Lower lobe of right lung (tissue), 2 donors: ENCODE measurements around the gene CYP46A1. TPM values are rescaled to one million over a fixed set of nuclear protein-coding genes. Genes with fewer than 3 reads are reported as not detected.

ENCODE experiments used
- ATAC-seq, 2 donors: fragments of 200-7000 bp; cut with Tn5 transposase; one replicate each; pipeline ENCODE4 v1.9.1; 2020 to 2022; ENCODE audit warnings: mild to moderate bottlenecking in 2 of 2, moderate library complexity in 2 of 2
- DNase-seq: peaks from one replicate; pipeline ENCODE4 v3.0.0-alpha.2; 2020
- H3K27ac ChIP-seq: fragments of 200-600 bp; one replicate; pipeline ENCODE4 v1.8.0; 2022
- H3K27me3 ChIP-seq: fragments of 200-600 bp; one replicate; pipeline ENCODE4 v1.8.0; 2022; ENCODE audit warnings: low read depth
- H3K36me3 ChIP-seq: fragments of 200-600 bp; one replicate; pipeline ENCODE4 v1.8.0; 2022; ENCODE audit warnings: mild to moderate bottlenecking
- H3K4me1 ChIP-seq: fragments of 200-600 bp; one replicate; pipeline ENCODE4 v1.8.0; 2022
- H3K4me3 ChIP-seq: fragments of 200-600 bp; one replicate; pipeline ENCODE4 v1.8.0; 2022; ENCODE audit warnings: mild to moderate bottlenecking
- H3K9me3 ChIP-seq: fragments of 200-600 bp; one replicate; pipeline ENCODE4 v1.8.0; 2022
- intact Hi-C: fragments of 100-400 bp; cut with DNase I; formaldehyde crosslinking; loops from one replicate; pipeline ENCODE4 v1.11.0; 2022
- total RNA-seq: library from RNA; stranded (reverse); fragmentation: NEBNext Ultra II Directional; extraction: Animal tissue kit (Norgen Biotek cat#: 25700); gene quantifications from one replicate; pipeline ENCODE4 v1.2.1, GENCODE V29; 2021
- TF ChIP-seq, protein P1 (sequence below): fragments of 200-600 bp; IDR thresholded peaks from one replicate; pipeline ENCODE4 v1.8.0; 2022; ENCODE audit warnings: antibody characterized with exemption, mild to moderate bottlenecking
- donor health status: DM: no; HTN: yes; CAD: no; lungs with severe emphysema.

Gene CYP46A1
- total RNA-seq, 1 donor from 2014 or later = 0.62 TPM

- H3K9me3 ChIP-seq = no peaks in the 10 kb centered on the region
- ATAC-seq (no peak), DNase-seq (no peak)
- TF ChIP-seq, protein P1, sequence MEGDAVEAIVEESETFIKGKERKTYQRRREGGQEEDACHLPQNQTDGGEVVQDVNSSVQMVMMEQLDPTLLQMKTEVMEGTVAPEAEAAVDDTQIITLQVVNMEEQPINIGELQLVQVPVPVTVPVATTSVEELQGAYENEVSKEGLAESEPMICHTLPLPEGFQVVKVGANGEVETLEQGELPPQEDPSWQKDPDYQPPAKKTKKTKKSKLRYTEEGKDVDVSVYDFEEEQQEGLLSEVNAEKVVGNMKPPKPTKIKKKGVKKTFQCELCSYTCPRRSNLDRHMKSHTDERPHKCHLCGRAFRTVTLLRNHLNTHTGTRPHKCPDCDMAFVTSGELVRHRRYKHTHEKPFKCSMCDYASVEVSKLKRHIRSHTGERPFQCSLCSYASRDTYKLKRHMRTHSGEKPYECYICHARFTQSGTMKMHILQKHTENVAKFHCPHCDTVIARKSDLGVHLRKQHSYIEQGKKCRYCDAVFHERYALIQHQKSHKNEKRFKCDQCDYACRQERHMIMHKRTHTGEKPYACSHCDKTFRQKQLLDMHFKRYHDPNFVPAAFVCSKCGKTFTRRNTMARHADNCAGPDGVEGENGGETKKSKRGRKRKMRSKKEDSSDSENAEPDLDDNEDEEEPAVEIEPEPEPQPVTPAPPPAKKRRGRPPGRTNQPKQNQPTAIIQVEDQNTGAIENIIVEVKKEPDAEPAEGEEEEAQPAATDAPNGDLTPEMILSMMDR = no peak
- no peaks in the 10 kb centered on the region for H3K27me3 ChIP-seq
- H3K36me3 ChIP-seq = no peaks in the 10 kb centered on the region
- H3K4me3 ChIP-seq = no peak overlapping the region
- H3K27ac ChIP-seq = no peak overlapping the region
- no peaks in the 10 kb centered on the region for H3K4me1 ChIP-seq
- intact Hi-C loops = no loop called here
These were observed 34.7 kb downstream of the CYP46A1 start for GRCh38 chr14:99718811-99719192.

GRCh38 chr14:99720941-99721791, 37.1 kb downstream of the CYP46A1 start:
- H3K4me3 ChIP-seq = no peak overlapping the region
- H3K9me3 ChIP-seq = no peaks in the 10 kb centered on the region
- TF ChIP-seq, protein P1 = no peak
- no peak overlapping the region for H3K27ac ChIP-seq
- no peaks in the 10 kb centered on the region for H3K36me3 ChIP-seq
- intact Hi-C loops = no loop called here
- no peaks in the 10 kb centered on the region for H3K27me3 ChIP-seq
- DNase-seq (peak; percentile 14), ATAC-seq (no peak)
- H3K4me1 ChIP-seq = no peaks in the 10 kb centered on the region

GRCh38 chr14:99721792-99722516, 37.9 kb downstream of the CYP46A1 start:
- intact Hi-C loops = no loop called here
- no peak for ATAC-seq
- Histone ChIP-seq H3K27me3 (peaks cover 2% of the 10 kb centered on the region), H3K4me1 (no peaks in the 10 kb centered on the region), H3K36me3 (no peaks in the 10 kb centered on the region), H3K27ac (no peak overlapping the region), H3K4me3 (no peak overlapping the region), H3K9me3 (no peaks in the 10 kb centered on the region)
- TF ChIP-seq, protein P1 = no peak
- peak; percentile 19 for DNase-seq

DNA sequence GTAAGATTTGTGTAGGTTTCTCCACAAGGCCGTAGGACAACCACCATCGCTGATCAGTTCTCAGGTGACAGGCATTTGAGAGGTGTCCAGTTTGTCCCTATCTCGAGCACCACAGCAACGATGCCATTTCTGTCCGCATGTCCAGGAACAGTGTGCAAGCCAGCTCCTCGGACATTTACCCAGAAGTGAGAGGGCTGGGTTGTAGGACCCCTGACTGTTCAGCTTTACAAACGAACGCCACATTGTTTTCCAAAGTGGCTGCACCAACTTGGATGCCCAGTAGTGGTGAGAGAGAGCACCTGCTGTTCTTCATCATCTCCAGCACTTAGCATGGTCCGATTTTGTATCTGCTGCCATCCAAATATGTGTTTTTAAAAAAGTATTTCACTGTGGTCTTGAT, 38.6 kb downstream of the CYP46A1 start:
- Histone ChIP-seq H3K9me3 (no peaks in the 10 kb centered on the region), H3K27ac (no peak overlapping the region), H3K36me3 (no peaks in the 10 kb centered on the region), H3K4me1 (no peaks in the 10 kb centered on the region), H3K27me3 (peaks cover 8% of the 10 kb centered on the region), H3K4me3 (no peak overlapping the region)
- TF ChIP-seq, protein P1 = no peak
- DNase-seq (no peak), ATAC-seq (no peak)
- intact Hi-C loops = no loop called here

DNA sequence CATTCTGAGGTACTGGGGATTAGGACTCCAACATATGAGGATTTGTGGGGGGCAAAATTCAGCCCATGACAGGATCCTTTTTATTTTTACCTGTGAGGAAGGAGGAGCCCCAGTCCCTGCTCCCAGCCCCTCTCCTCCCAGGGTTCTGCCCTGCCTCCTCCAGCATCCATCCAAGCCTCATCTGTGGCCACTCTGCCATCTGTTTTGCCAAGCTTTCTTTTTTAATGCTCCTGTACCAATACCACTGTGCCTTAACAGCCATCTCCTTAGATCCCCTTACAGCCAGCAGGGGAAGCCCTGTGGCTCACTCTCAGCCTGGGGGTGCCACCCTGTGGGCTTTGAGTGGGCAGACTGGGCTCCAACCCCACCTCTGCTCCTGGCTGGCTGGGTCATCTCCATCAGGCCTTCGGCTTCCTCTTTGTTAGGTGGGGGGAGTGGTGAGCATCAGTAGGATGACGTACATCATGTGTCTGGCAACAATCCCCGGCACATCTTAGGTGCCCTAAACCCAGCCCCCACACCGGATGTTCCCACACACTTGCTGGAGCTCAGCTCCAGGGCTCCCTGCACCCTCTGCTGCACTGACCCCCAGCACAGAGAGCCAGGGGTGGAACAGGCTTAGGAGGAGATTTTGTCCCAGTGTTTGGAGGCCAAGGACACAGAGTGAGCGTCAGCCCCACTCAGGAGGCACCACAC, 40.2 kb downstream of the CYP46A1 start:
- Histone ChIP-seq H3K4me1 (no peaks in the 10 kb centered on the region), H3K9me3 (no peaks in the 10 kb centered on the region), H3K4me3 (no peak overlapping the region), H3K27me3 (peaks cover 8% of the 10 kb centered on the region), H3K36me3 (no peaks in the 10 kb centered on the region), H3K27ac (no peak overlapping the region)
- TF ChIP-seq, protein P1 = no peak
- intact Hi-C loops = no loop called here
- DNase-seq (peak; percentile 17), ATAC-seq (no peak)
